GM10248 (cell line): ENCODE results near the gene GATM.

Source experiments
- CTCF ChIA-PET: fragments of 300-600 bp; sonication (Branson Sonifier 250); formaldehyde crosslinking; extraction: SDS; loops from one replicate; lab custom pipeline; 2021; ENCODE audit warnings: antibody characterized with exemption; lab: Yijun Ruan, JAX
- POLR2A ChIA-PET: fragments of 350-650 bp; sonication (Branson Sonifier 250); formaldehyde crosslinking; extraction: SDS; loops from one replicate; lab custom pipeline; 2020; ENCODE audit warnings: antibody characterized with exemption; lab: Yijun Ruan, JAX
- DNase-seq: peaks from one replicate; pipeline ENCODE4 v3.0.0; 2012; ENCODE audit errors: extremely low spot score
- TF ChIP-seq, protein P1 (sequence below): IDR thresholded peaks from 2 replicates; pipeline ENCODE4 v1.5.1; 2012; ENCODE audit warnings: mild to moderate bottlenecking, low read depth; ENCODE audit errors: extremely low read depth, missing control alignments, control extremely low read depth

Gene GATM

DNA sequence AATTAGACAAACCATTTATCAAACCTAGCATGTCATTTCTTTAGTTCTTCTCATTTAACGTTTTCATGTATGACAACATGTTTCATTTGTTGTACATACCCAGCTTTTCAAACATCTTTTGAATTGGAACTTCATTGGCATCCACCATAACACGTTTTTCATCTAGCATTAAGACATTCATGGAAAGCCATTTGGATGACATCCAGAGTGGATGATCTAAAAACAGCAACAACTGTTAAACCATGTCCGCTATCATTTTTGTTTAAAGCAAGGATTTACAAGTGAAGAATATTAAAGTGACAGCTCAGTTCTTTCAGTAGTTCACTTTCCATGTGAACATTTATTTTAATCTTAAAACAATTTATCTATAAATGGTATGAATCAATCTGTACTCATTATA is 14.5 kb downstream of the GATM start:
- CTCF ChIA-PET, result interaction anchor here (1.5 to 2.7 kb wide), 4 partner anchors 9 to 159 kb away, joined by 5 to 12 read pairs (median 7); no protein-coding TSS in a partner anchor
- TF ChIP-seq, protein P1, sequence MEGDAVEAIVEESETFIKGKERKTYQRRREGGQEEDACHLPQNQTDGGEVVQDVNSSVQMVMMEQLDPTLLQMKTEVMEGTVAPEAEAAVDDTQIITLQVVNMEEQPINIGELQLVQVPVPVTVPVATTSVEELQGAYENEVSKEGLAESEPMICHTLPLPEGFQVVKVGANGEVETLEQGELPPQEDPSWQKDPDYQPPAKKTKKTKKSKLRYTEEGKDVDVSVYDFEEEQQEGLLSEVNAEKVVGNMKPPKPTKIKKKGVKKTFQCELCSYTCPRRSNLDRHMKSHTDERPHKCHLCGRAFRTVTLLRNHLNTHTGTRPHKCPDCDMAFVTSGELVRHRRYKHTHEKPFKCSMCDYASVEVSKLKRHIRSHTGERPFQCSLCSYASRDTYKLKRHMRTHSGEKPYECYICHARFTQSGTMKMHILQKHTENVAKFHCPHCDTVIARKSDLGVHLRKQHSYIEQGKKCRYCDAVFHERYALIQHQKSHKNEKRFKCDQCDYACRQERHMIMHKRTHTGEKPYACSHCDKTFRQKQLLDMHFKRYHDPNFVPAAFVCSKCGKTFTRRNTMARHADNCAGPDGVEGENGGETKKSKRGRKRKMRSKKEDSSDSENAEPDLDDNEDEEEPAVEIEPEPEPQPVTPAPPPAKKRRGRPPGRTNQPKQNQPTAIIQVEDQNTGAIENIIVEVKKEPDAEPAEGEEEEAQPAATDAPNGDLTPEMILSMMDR, result no peak
- DNase-seq, result no peak
- POLR2A ChIA-PET, result no interaction called here

GRCh38 chr15:45363334-45363733 is 15.0 kb downstream of the GATM start:
- ChIA-PET CTCF (interaction anchor here (1.5 to 2.7 kb wide), 4 partner anchors 9 to 158 kb away, joined by 5 to 12 read pairs (median 7); no protein-coding TSS in a partner anchor), POLR2A (no interaction called here)
- TF ChIP-seq, protein P1, result no peak
- DNase-seq, result no peak

- DNase-seq, result no peak
- ChIA-PET POLR2A (no interaction called here), CTCF (interaction anchor here (1.6 to 2.7 kb wide), 3 partner anchors 10 to 157 kb away, joined by 6 to 12 read pairs (median 8); no protein-coding TSS in a partner anchor)
- TF ChIP-seq, protein P1, result no peak
Observed at GRCh38 chr15:45362419-45362818, 15.9 kb downstream of the GATM start.

DNA sequence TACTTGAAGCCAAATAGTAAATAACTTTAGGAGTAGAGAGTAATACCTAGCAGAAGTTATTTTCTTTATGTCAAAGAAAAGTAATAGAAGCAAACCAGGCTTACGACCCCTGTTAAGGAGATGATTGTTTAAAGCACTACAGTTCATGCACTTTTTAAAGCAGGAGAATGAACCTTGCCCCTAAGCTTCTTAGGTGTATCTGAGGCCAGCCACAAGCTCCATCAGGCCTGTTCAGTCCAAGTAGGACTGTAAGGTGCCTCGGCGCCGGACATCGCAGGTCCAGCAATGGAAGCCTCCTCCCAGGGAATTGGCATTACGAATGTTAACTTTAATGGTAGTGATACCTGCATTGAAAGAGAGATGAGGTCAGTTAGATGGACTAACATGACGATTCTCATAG is 16.5 kb downstream of the GATM start:
- ChIA-PET CTCF (interaction anchor here (1.8 kb wide), 1 partner anchor 157 kb away, joined by 8 read pairs; no protein-coding TSS in a partner anchor), POLR2A (no interaction called here)
- TF ChIP-seq, protein P1, result no peak
- DNase-seq, result no peak

DNA sequence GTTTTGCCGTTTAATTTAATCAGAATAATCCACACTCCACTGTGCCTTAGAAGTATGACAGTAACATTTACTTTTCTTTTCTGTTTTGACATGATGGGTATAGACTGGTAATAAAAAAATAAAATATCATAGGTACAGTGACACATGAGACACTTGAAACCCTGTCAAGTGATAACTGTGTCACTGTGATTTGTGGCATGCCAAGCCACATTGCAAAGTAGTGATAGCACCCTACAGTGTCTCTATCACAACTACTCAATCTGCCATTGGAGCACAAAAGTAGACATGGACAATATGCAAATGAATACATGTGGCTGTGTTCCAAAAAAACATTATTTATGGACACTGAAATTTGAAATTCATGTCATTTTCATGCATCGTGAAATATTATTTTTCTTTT is 22.5 kb downstream of the GATM start:
- CTCF ChIA-PET, result no interaction called here
- DNase-seq, result no peak
- TF ChIP-seq, protein P1, result no peak
- POLR2A ChIA-PET, result no interaction called here

DNA sequence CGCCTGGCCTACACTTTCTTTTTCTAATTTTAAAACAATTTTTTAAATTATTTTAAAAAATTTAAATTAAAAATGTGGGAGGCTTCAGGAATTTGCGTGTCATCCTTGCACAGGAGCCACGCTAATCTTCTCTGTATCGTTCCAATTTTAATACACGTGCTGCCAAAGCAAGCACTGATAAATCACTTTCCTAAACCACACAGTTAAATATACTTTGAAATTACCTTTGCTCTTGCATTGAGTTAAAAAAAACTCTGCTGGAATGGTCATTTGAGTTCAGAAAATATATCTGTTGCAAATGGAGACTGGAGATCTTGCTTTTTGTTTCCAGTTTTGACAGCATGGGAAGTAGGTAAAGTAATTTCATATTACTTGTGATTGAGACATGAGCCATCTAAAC is 23.6 kb downstream of the GATM start:
- ChIA-PET CTCF (interaction anchor here (0.9 to 1.1 kb wide), 2 partner anchors 13 to 35 kb away, joined by 3 read pairs; no protein-coding TSS in a partner anchor), POLR2A (no interaction called here)
- TF ChIP-seq, protein P1, result no peak
- no peak for DNase-seq
